Esophagus muscularis mucosa (tissue), 4 donors: ENCODE data around the gene ALDH1A3. TPM values are rescaled to one million over a fixed set of nuclear protein-coding genes. Genes with fewer than 3 reads are reported as not detected.

Experiments
- DNase-seq: peaks from one replicate; pipeline ENCODE4 v3.0.0-alpha.2; 2017; ENCODE audit errors: extremely low spot score
- H3K27ac ChIP-seq, 4 donors: fragments of 200-600 bp; sonication (generic); replicated peaks in 1 of 4; 1 replicate in 3 of 4; 2 replicates in 1 of 4; pipeline ENCODE4 v1.5.1; 2016 to 2019; ENCODE audit warnings: mild to moderate bottlenecking in 1 of 4
- H3K27me3 ChIP-seq, 4 donors: fragments of 200-600 bp; sonication (generic); one replicate each; pipeline versions ENCODE4 v1.5.1 to v1.6.0; 2016 to 2019
- H3K36me3 ChIP-seq, 4 donors: fragments of 200-600 bp; sonication (generic); one replicate each; pipeline ENCODE4 v1.5.1; 2016 to 2019
- H3K4me1 ChIP-seq, 4 donors: fragments of 200-600 bp; sonication (generic); one replicate each; pipeline ENCODE4 v1.5.1; 2016 to 2019
- H3K4me3 ChIP-seq, 4 donors: fragments of 200-600 bp; sonication (generic); 1 replicate in 2 of 4; 2 replicates in 2 of 4; pipeline ENCODE4 v1.5.1; 2016 to 2019; ENCODE audit warnings: mild to moderate bottlenecking in 4 of 4, moderate library complexity in 1 of 4
- H3K9me3 ChIP-seq, 4 donors: fragments of 200-600 bp; sonication (generic); 1 replicate in 3 of 4; 2 replicates in 1 of 4; pipeline ENCODE4 v1.5.1; 2016 to 2019
- EP300 ChIP-seq: sonication (generic); formaldehyde crosslinking; IDR thresholded peaks from one replicate; pipeline ENCODE4 v1.6.1; 2017; ENCODE audit warnings: antibody characterized with exemption
- POLR2A ChIP-seq: fragments of 450-650 bp; IDR thresholded peaks from one replicate; pipeline ENCODE4 v1.6.1; 2017; ENCODE audit warnings: antibody characterized with exemption, moderate library complexity, mild to moderate bottlenecking, low read depth
- POLR2AphosphoS5 ChIP-seq, 2 donors: sonication (generic); formaldehyde crosslinking; IDR thresholded peaks; one replicate each; pipeline ENCODE4 v1.6.1; 2017; ENCODE audit warnings: antibody characterized with exemption in 2 of 2
- WGBS: methylation state at CpG from one replicate; pipeline ENCODE4 v1.1.5; 2018; 5-methylcytosine and 5-hydroxymethylcytosine counted together
- intact Hi-C: fragments of 100-400 bp; cut with DNase I; formaldehyde crosslinking; loops from one replicate; pipeline ENCODE4 v1.15.1; 2023
- total RNA-seq, 4 donors: library from RNA; depleted of rRNA; stranded (reverse); fragments of >200 nt; gene quantifications; one replicate each; pipeline versions ENCODE4 v1.1.0 to v1.2.1, GENCODE V29; 2016
- TF ChIP-seq, protein P1 (sequence below), 3 experiments: fragments of 200-600 bp in 2 of 3; fragments of 450-650 bp in 1 of 3; sonication (generic) in 2 of 3; IDR thresholded peaks; one replicate each; pipeline ENCODE4 v1.5.1; 2017 to 2019; ENCODE audit warnings: antibody characterized with exemption in 3 of 3, mild to moderate bottlenecking in 2 of 3, moderate library complexity in 1 of 3

The ALDH1A3 gene
- total RNA-seq, 4 donors from 2014 or later = 36.7 to 131 (median 59.4) TPM

DNA sequence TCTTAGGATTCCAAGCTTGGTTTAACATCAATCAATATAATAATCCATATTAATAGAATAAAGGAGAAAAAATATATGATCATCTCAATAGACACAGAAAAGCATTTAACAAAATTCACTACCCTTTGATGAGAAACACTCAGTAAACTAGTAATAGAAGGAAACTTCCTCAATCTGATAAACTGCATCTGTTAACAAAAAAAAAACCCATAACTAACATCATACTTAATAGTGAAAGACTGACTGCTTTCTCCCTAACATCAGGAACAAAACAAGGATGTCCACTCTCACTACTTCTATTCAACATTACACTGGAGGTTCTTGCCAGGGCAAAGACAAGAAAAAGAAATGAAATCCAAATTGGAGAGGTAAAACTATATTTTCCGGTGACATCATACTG lies 70.1 kb downstream of the ALDH1A3 start:
- no peak overlapping the region for H3K4me3 ChIP-seq
- H3K27ac ChIP-seq = no peak overlapping the region
- TF ChIP-seq EP300 (no peak), POLR2A (no peak), POLR2AphosphoS5 (IDR thresholded peaks at IDR 0.05) (no peak)
- TF ChIP-seq, protein P1, sequence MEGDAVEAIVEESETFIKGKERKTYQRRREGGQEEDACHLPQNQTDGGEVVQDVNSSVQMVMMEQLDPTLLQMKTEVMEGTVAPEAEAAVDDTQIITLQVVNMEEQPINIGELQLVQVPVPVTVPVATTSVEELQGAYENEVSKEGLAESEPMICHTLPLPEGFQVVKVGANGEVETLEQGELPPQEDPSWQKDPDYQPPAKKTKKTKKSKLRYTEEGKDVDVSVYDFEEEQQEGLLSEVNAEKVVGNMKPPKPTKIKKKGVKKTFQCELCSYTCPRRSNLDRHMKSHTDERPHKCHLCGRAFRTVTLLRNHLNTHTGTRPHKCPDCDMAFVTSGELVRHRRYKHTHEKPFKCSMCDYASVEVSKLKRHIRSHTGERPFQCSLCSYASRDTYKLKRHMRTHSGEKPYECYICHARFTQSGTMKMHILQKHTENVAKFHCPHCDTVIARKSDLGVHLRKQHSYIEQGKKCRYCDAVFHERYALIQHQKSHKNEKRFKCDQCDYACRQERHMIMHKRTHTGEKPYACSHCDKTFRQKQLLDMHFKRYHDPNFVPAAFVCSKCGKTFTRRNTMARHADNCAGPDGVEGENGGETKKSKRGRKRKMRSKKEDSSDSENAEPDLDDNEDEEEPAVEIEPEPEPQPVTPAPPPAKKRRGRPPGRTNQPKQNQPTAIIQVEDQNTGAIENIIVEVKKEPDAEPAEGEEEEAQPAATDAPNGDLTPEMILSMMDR (IDR thresholded peaks at IDR 0.05) = no peak
- no peaks in the 10 kb centered on the region for H3K4me1 ChIP-seq
- DNase-seq = no peak
- H3K9me3 ChIP-seq = no peaks in the 10 kb centered on the region
- no peaks in the 10 kb centered on the region for H3K36me3 ChIP-seq
- H3K27me3 ChIP-seq = no peaks in the 10 kb centered on the region
- 97% methylated on average over 1 of the region's 1 CpG for WGBS
- intact Hi-C loops = no loop called here

DNA sequence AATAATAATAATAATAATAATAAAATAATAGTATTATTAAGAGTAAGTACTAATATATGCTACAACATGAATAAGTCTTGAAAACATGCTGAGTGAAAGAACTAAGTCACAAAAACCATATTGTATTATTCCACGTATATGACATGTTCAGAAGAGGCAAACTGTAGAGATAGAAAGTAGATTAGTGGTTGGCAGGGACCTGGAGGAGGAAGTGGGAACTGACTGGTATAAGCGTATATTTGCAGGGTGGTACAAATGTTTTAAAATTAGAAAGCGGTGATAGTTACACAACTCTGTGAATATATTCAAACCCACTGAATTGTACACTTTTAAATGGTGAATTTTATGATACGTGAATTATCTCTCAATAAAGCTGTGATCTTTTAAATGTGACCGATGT lies 72.3 kb downstream of the ALDH1A3 start:
- no peak for DNase-seq
- WGBS = 77% methylated on average over 5 of the region's 5 CpGs
- no peaks in the 10 kb centered on the region for H3K36me3 ChIP-seq
- intact Hi-C loops = no loop called here
- H3K4me1 ChIP-seq = no peaks in the 10 kb centered on the region
- no peaks in the 10 kb centered on the region for H3K9me3 ChIP-seq
- no peak overlapping the region for H3K4me3 ChIP-seq
- no peak overlapping the region for H3K27ac ChIP-seq
- TF ChIP-seq POLR2A (no peak), POLR2AphosphoS5 (IDR thresholded peaks at IDR 0.05) (no peak), EP300 (no peak)
- TF ChIP-seq, protein P1 (IDR thresholded peaks at IDR 0.05) = no peak
- no peaks in the 10 kb centered on the region for H3K27me3 ChIP-seq

DNA sequence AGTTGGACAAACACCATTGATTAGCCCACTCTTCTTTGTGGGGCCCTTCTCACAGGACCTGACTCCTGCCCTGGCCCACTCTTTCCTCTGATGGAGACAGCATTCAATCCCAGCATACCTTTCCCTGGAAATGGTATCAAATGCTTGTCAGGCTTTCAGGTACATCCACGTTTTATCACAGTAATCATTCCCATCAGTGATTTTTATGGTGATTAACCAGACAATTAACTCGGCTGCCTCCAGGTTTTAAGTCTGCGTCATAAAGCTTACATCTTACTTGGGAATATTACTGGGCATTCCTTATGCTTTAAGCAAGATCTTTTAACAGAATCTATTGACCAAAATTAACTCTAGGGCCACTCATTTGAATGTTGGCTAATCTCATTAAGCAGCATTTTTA lies 72.9 kb downstream of the ALDH1A3 start:
- TF ChIP-seq POLR2AphosphoS5 (IDR thresholded peaks at IDR 0.05) (no peak), EP300 (no peak), POLR2A (no peak)
- TF ChIP-seq, protein P1 (IDR thresholded peaks at IDR 0.05) = no peak
- H3K9me3 ChIP-seq = no peaks in the 10 kb centered on the region
- no peaks in the 10 kb centered on the region for H3K4me1 ChIP-seq
- H3K27ac ChIP-seq = no peak overlapping the region
- WGBS = 92% methylated on average over 3 of the region's 3 CpGs
- intact Hi-C loops = no loop called here
- H3K27me3 ChIP-seq = no peaks in the 10 kb centered on the region
- DNase-seq = no peak
- H3K36me3 ChIP-seq = no peaks in the 10 kb centered on the region
- no peak overlapping the region for H3K4me3 ChIP-seq

DNA sequence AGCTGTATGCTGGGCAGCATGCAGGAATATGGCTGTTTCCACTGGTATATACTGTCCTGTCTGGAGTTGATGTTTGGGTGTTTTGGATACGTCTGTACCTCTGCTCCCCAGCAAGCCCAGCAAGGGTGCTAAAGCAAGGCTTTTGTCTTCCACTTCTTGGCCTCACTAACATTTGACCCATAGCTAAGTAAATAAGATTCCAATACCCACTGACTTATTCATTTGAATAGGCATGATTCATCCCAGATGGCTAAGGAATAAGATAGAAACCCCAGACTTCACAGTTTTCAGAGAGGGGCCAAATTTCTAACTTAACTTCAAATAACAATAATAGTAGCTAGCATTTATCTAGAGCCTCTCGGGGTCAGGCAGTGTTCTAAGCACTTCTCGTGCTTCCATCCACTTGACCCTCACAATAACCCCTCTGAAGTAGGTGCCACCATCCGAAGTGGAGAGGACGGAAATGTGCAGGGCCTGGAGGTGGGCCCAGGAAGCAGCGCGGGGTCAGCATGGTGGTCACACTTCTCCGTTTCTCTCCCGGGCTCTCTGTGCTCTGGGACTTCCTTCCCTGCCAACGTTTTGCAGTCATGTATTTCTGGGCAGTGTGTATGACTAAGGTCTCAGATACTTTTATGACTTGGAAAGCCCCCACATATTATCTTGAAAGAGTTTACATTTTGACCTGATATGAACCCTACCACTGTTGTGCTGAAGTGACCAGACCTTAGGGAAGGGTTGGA lies 78.9 kb downstream of the ALDH1A3 start:
- Histone ChIP-seq H3K4me3 (no peak overlapping the region), H3K9me3 (no peaks in the 10 kb centered on the region), H3K36me3 (no peaks in the 10 kb centered on the region), H3K4me1 (peaks cover 0 to 14% (median 3%) of the 10 kb centered on the region in 4 donors), H3K27me3 (no peaks in the 10 kb centered on the region), H3K27ac (no peak overlapping the region)
- DNase-seq = no peak
- 58% methylated on average over 10 of the region's 10 CpGs for WGBS
- intact Hi-C loops = no loop called here
- TF ChIP-seq, protein P1 (IDR thresholded peaks at IDR 0.05) = no peak
- no peak for TF ChIP-seq POLR2AphosphoS5 (IDR thresholded peaks at IDR 0.05)
